Parathyroid adenoma (tissue), 2 donors: ENCODE results near the gene STARD8.

Experiments used
- H2AFZ ChIP-seq: fragments of 300-600 bp; sonication (generic); one replicate; pipeline ENCODE4 v1.7.0; 2017; ENCODE audit warnings: antibody characterized with exemption, mild to moderate bottlenecking
- H3K27ac ChIP-seq: fragments of 300-600 bp; sonication (generic); one replicate; pipeline ENCODE4 v1.7.0; 2017
- H3K27me3 ChIP-seq: fragments of 300-600 bp; sonication (generic); one replicate; pipeline ENCODE4 v1.7.0; 2017; ENCODE audit warnings: low read length; ENCODE audit not compliant: control insufficient read depth, insufficient read depth
- H3K36me3 ChIP-seq: fragments of 300-600 bp; sonication (generic); one replicate; pipeline ENCODE4 v1.7.0; 2017; ENCODE audit warnings: low read length; ENCODE audit not compliant: control insufficient read depth, insufficient read depth
- H3K4me1 ChIP-seq: fragments of 300-600 bp; sonication (generic); one replicate; pipeline ENCODE4 v1.7.0; 2017; ENCODE audit warnings: control low read depth
- H3K4me2 ChIP-seq: fragments of 300-600 bp; sonication (generic); one replicate; pipeline ENCODE4 v1.7.0; 2017; ENCODE audit warnings: low read length
- H3K4me3 ChIP-seq: fragments of 300-600 bp; sonication (generic); one replicate; pipeline ENCODE4 v1.7.0; 2017; ENCODE audit warnings: low read depth, low read length
- H3K79me2 ChIP-seq: fragments of 300-600 bp; sonication (generic); one replicate; pipeline ENCODE4 v1.7.0; 2017; ENCODE audit warnings: control low read depth
- H3K9ac ChIP-seq: fragments of 300-600 bp; sonication (generic); one replicate; pipeline ENCODE4 v1.7.0; 2017; ENCODE audit warnings: mild to moderate bottlenecking
- H3K9me3 ChIP-seq: fragments of 300-600 bp; sonication (generic); one replicate; pipeline ENCODE4 v1.7.0; 2017; ENCODE audit warnings: low read length; ENCODE audit not compliant: control insufficient read depth
- CTCF ChIP-seq: fragments of 300-600 bp; sonication (generic); IDR thresholded peaks from one replicate; pipeline ENCODE4 v1.7.0; 2017; ENCODE audit warnings: antibody characterized with exemption, mild to moderate bottlenecking
- donor health status: primary hyperparathyroidism.

Gene STARD8

DNA sequence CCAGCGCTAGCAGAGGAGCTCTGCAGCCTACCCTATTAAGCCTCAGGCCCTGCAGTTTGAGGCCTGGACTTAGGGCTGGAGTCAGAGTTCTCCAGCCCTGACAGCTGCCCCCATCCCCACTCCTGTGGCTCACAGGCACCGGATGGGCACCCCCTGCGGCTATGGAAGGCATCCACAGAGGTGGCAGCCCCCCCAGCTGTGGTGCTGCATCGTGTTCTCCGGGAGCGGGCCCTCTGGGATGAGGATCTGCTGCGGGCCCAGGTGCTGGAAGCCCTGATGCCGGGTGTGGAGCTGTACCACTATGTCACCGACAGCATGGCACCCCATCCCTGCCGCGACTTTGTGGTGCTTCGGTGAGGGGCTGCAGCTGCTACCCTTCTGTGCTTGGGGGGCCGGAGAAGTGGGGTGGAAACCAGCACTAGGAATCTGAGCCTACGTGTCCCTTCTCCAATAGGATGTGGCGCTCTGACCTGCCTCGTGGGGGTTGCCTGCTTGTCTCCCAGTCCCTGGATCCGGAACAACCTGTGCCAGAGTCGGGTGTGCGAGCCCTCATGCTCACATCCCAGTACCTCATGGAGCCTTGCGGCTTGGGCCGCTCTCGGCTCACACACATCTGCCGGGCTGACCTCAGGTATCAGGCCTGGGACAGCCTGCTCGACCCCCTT lies 76.2 kb downstream of the STARD8 start:
- H3K9me3 ChIP-seq = no peaks in the 10 kb centered on the region
- no peak overlapping the region for H3K4me3 ChIP-seq
- H3K27me3 ChIP-seq = no peaks in the 10 kb centered on the region
- H3K4me2 ChIP-seq = no peak overlapping the region
- no peaks in the 10 kb centered on the region for H3K4me1 ChIP-seq
- H3K27ac ChIP-seq = no peak overlapping the region
- H3K36me3 ChIP-seq = no peaks in the 10 kb centered on the region
- no peak for TF ChIP-seq CTCF
- no peak overlapping the region for H2AFZ ChIP-seq
- H3K79me2 ChIP-seq = no peaks in the 10 kb centered on the region
- no peak overlapping the region for H3K9ac ChIP-seq

- no peaks in the 10 kb centered on the region for H3K4me1 ChIP-seq
- no peaks in the 10 kb centered on the region for H3K27me3 ChIP-seq
- no peaks in the 10 kb centered on the region for H3K36me3 ChIP-seq
- H3K79me2 ChIP-seq = no peaks in the 10 kb centered on the region
- TF ChIP-seq CTCF = no peak
- no peak overlapping the region for H3K9ac ChIP-seq
- H3K4me3 ChIP-seq = no peak overlapping the region
- H3K27ac ChIP-seq = no peak overlapping the region
- H2AFZ ChIP-seq = no peak overlapping the region
- H3K9me3 ChIP-seq = no peaks in the 10 kb centered on the region
- no peak overlapping the region for H3K4me2 ChIP-seq
These were observed 77.1 kb downstream of the STARD8 start for GRCh38 chrX:68724531-68725020.

DNA sequence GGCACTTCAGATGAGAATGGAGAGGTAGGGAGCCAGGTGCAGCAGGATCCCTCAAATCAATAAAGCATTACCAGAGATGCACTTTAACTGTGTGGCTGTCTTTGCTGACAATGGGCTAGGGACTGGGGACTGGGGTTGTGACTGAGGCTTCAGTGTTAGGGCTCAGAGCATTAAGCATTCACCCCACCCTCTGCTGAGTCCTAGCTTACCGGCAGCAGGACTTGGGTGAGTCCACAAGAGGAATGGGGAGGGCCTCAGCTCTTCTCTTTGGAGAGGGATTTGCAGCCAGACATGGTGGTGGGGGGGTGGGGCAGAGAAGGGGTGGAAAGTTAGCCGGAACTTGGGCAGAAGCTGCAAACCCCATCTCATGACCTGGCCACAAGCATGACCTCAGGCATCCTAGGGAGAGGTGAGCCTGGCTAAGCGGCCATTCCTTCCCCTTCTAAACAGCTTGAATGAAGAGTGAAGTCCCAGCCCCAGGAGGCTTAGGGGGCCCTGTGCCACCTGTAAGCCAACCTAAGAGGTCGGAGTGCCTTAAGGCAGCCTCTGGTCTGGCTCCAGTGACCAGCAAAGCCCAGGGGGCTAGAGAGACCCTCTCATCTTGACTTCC lies 78.4 kb downstream of the STARD8 start:
- no peak overlapping the region for H3K9ac ChIP-seq
- H3K9me3 ChIP-seq = no peaks in the 10 kb centered on the region
- no peaks in the 10 kb centered on the region for H3K36me3 ChIP-seq
- no peaks in the 10 kb centered on the region for H3K79me2 ChIP-seq
- H3K4me1 ChIP-seq = no peaks in the 10 kb centered on the region
- H3K27me3 ChIP-seq = no peaks in the 10 kb centered on the region
- H3K4me2 ChIP-seq = no peak overlapping the region
- TF ChIP-seq CTCF = no peak
- no peak overlapping the region for H3K4me3 ChIP-seq
- no peak overlapping the region for H2AFZ ChIP-seq
- no peak overlapping the region for H3K27ac ChIP-seq

- Histone ChIP-seq H3K9me3 (no peaks in the 10 kb centered on the region), H3K27me3 (no peaks in the 10 kb centered on the region), H3K4me1 (no peaks in the 10 kb centered on the region), H3K4me3 (no peak overlapping the region), H2AFZ (no peak overlapping the region), H3K9ac (no peak overlapping the region), H3K4me2 (no peak overlapping the region), H3K36me3 (no peaks in the 10 kb centered on the region), H3K79me2 (no peaks in the 10 kb centered on the region), H3K27ac (no peak overlapping the region)
- TF ChIP-seq CTCF = no peak
These were observed 78.9 kb downstream of the STARD8 start for GRCh38 chrX:68726366-68726765.

GRCh38 chrX:68727696-68728095 lies 80.2 kb downstream of the STARD8 start:
- Histone ChIP-seq H3K9ac (no peak overlapping the region), H3K9me3 (no peaks in the 10 kb centered on the region), H3K27me3 (no peaks in the 10 kb centered on the region), H3K4me2 (no peak overlapping the region), H3K4me1 (no peaks in the 10 kb centered on the region), H2AFZ (no peak overlapping the region), H3K4me3 (no peak overlapping the region), H3K27ac (no peak overlapping the region), H3K79me2 (no peaks in the 10 kb centered on the region), H3K36me3 (no peaks in the 10 kb centered on the region)
- no peak for TF ChIP-seq CTCF
